OCI-LY3 (cell line): ENCODE data around the gene ALS2.

ENCODE experiments used
- EZH2phosphoT487 ChIP-seq: fragments of 200-600 bp; shearing (Covaris generic); IDR thresholded peaks from 2 replicates; pipeline ENCODE4 v1.6.1; 2018; ENCODE audit warnings: antibody characterized with exemption, mixed run types, low read depth
- TF ChIP-seq, protein P1 (sequence below): fragments of 200-600, 300-600 bp; sonication (generic); IDR thresholded peaks from 2 replicates; pipeline ENCODE4 v1.5.1; 2014; ENCODE audit warnings: antibody characterized with exemption, low read length, low read depth

GRCh38 chr2:201730651-201731285, 50.0 kb downstream of the ALS2 start:
- TF ChIP-seq, protein P1, sequence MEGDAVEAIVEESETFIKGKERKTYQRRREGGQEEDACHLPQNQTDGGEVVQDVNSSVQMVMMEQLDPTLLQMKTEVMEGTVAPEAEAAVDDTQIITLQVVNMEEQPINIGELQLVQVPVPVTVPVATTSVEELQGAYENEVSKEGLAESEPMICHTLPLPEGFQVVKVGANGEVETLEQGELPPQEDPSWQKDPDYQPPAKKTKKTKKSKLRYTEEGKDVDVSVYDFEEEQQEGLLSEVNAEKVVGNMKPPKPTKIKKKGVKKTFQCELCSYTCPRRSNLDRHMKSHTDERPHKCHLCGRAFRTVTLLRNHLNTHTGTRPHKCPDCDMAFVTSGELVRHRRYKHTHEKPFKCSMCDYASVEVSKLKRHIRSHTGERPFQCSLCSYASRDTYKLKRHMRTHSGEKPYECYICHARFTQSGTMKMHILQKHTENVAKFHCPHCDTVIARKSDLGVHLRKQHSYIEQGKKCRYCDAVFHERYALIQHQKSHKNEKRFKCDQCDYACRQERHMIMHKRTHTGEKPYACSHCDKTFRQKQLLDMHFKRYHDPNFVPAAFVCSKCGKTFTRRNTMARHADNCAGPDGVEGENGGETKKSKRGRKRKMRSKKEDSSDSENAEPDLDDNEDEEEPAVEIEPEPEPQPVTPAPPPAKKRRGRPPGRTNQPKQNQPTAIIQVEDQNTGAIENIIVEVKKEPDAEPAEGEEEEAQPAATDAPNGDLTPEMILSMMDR: no peak
- TF ChIP-seq EZH2phosphoT487: no peak
